ENCODE data around the gene PRRT3. TPM values are rescaled to one million over a fixed set of nuclear protein-coding genes. Genes with fewer than 3 reads are reported as not detected.

The PRRT3 gene
- total and polyA plus RNA-seq, 2 of the 13 experiments (the other 11 are each of a cell fraction or from before 2014, with no cell fraction given) = 0.22 to 0.44 TPM

GRCh38 chr3:9947025-9947995, 4.9 kb downstream of the PRRT3 start (continued):
- TF ChIP-seq PATZ1 (CRISPR knock-in tag; IDR thresholded peaks at IDR 0.05) (peak; percentile 60), ZNF281 (CRISPR knock-in tag; IDR thresholded peaks at IDR 0.05; ENCODE audit: borderline replicate concordance) (peak; percentile 35; the same call in 1 of the 2 replicates), EP300 (IDR thresholded peaks at IDR 0.05; ENCODE audit: low read depth in 2 of 2, low read length in 2 of 2) (no peak), EP300 (CRISPR knock-in tag; IDR thresholded peaks at IDR 0.05; ENCODE audit: borderline replicate concordance) (no peak), GABPA (IDR thresholded peaks at IDR 0.05; ENCODE audit: low read depth, low read length) (no peak), GABPA (CRISPR knock-in tag; IDR thresholded peaks at IDR 0.05; ENCODE audit: low read depth) (no peak), ZFAT (CRISPR knock-in tag; conservative IDR thresholded peaks at IDR 0.05) (0 out of 2 replicates have a peak, but pooled peaks have one; percentile 72), CBX2 (IDR thresholded peaks at IDR 0.05; ENCODE audit: low read depth, low read length) (no peak), CBX2 (CRISPR knock-in tag; IDR thresholded peaks at IDR 0.05; ENCODE audit: low read depth) (no peak; the same call in 1 of the 2 replicates), ZNF564 (CRISPR knock-in tag; IDR thresholded peaks at IDR 0.05) (peak; percentile 77; the same call in 1 of the 2 replicates), DRAP1 (CRISPR knock-in tag; IDR thresholded peaks at IDR 0.05) (no peak), ZNF746 (CRISPR knock-in tag; IDR thresholded peaks at IDR 0.05) (peak; percentile 64; the same call in 1 of the 2 replicates), SP2 (CRISPR knock-in tag; IDR thresholded peaks at IDR 0.05) (no peak), ZNF512B (CRISPR knock-in tag; IDR thresholded peaks at IDR 0.05; ENCODE audit: borderline replicate concordance) (no peak), ZNF766 (CRISPR knock-in tag; IDR thresholded peaks at IDR 0.05; ENCODE audit: borderline replicate concordance) (peak; percentile 89), ZFP41 (CRISPR knock-in tag; IDR thresholded peaks at IDR 0.05; ENCODE audit: borderline replicate concordance) (no peak), MEIS1 (CRISPR knock-in tag; IDR thresholded peaks at IDR 0.05; ENCODE audit: borderline replicate concordance) (peak; percentile 89), EEA1 (CRISPR knock-in tag; IDR thresholded peaks at IDR 0.05; ENCODE audit: borderline replicate concordance) (no peak; the same call in 1 of the 2 replicates), THAP8 (CRISPR knock-in tag; IDR thresholded peaks at IDR 0.05; ENCODE audit: borderline replicate concordance) (peak; percentile 73; the same call in 1 of the 2 replicates)

Data from HepG2 (cell line).